ENCODE data around the gene TBATA. TPM values are rescaled to one million over a fixed set of nuclear protein-coding genes. Genes with fewer than 3 reads are reported as not detected.

TBATA gene
- total and polyA plus RNA-seq, 11 donors, result not detected

- intact Hi-C loops (cut with DNase I), result no loop called here
- peaks cover 0 to 10% (median 4%) of the 10 kb centered on the region in 12 donors for H3K4me1 ChIP-seq
- TF ChIP-seq POLR2A (IDR thresholded peaks at IDR 0.05) (no peak), CTCF (IDR thresholded peaks at IDR 0.05) (no peak)
- H3K4me3 ChIP-seq, result no peak overlapping the region
- H3K9me3 ChIP-seq, result no peaks in the 10 kb centered on the region
- DNase-seq (peak in 2 of 5 donors; percentile 18 to 24), ATAC-seq (no peak)
- WGBS, 4 donors, result 89 to 94% (median 90%) methylated on average over 5 to 6 of the region's 6 CpGs
- no peaks in the 10 kb centered on the region for H3K36me3 ChIP-seq
- no peak overlapping the region for H3K27ac ChIP-seq
- no peaks in the 10 kb centered on the region for H3K27me3 ChIP-seq
Observed at GRCh38 chr10:70737250-70737649, 47.9 kb downstream of the TBATA start.

- no peaks in the 10 kb centered on the region for H3K27me3 ChIP-seq
- no peak overlapping the region for H3K27ac ChIP-seq
- peak in 2 of 5 donors; percentile 15 to 51 for DNase-seq
- intact Hi-C loops (cut with DNase I), result no loop called here
- ATAC-seq, result no peak
- no peak overlapping the region for H3K4me3 ChIP-seq
- H3K9me3 ChIP-seq, result no peaks in the 10 kb centered on the region
- H3K36me3 ChIP-seq, result no peaks in the 10 kb centered on the region
- WGBS, 4 donors, result 94 to 100% (median 99%) methylated on average over 3 of the region's 3 CpGs; no CpG with 5 or more reads in 1 of the 4 donors
- no peak for TF ChIP-seq CTCF (IDR thresholded peaks at IDR 0.05)
- no peak for TF ChIP-seq POLR2A (IDR thresholded peaks at IDR 0.05)
- peaks cover 0 to 3% (median 0%) of the 10 kb centered on the region in 12 donors for H3K4me1 ChIP-seq
Observed at GRCh38 chr10:70736525-70736924, 48.7 kb downstream of the TBATA start.

- H3K9me3 ChIP-seq, result no peaks in the 10 kb centered on the region
- DNase-seq (peak in 2 of 5 donors; percentile 9 to 35), ATAC-seq (no peak)
- intact Hi-C loops (cut with DNase I), result no loop called here
- H3K4me3 ChIP-seq, result no peak overlapping the region
- whole genome bisulfite sequencing, 4 donors, result 78 to 83% (median 82%) methylated on average over 3 of the region's 3 CpGs; no CpG with 5 or more reads in 1 of the 4 donors
- H3K27ac ChIP-seq, result no peak overlapping the region
- no peaks in the 10 kb centered on the region for H3K27me3 ChIP-seq
- no peaks in the 10 kb centered on the region for H3K36me3 ChIP-seq
- TF ChIP-seq CTCF (IDR thresholded peaks at IDR 0.05) (no peak), POLR2A (IDR thresholded peaks at IDR 0.05) (no peak)
- H3K4me1 ChIP-seq, result peaks cover 0 to under 1% (median 0%) of the 10 kb centered on the region in 12 donors
Observed at GRCh38 chr10:70735161-70735560, 50.0 kb downstream of the TBATA start.

- H3K4me3 ChIP-seq, result no peak overlapping the region
- H3K27ac ChIP-seq, result no peak overlapping the region
- H3K4me1 ChIP-seq, result peaks cover 0 to 11% (median 0%) of the 10 kb centered on the region in 12 donors
- H3K36me3 ChIP-seq, result no peaks in the 10 kb centered on the region
- no peaks in the 10 kb centered on the region for H3K27me3 ChIP-seq
- intact Hi-C loops (cut with DNase I), result no loop called here
- no peaks in the 10 kb centered on the region for H3K9me3 ChIP-seq
- 94 to 100% (median 100%) methylated on average over 1 of the region's 1 CpG for WGBS, 4 donors
- ATAC-seq (no peak), DNase-seq (peak in 1 of 5 donors; percentile 27)
- TF ChIP-seq CTCF (IDR thresholded peaks at IDR 0.05), result no peak
- TF ChIP-seq POLR2A (IDR thresholded peaks at IDR 0.05), result no peak
Observed at GRCh38 chr10:70733051-70733450, 52.1 kb downstream of the TBATA start.

Data from heart left ventricle (tissue), 16 donors.